SK-N-SH (cell line): Measurements from ENCODE around the gene E2F1. TPM values are rescaled to one million over a fixed set of nuclear protein-coding genes. Genes with fewer than 3 reads are reported as not detected.

Experiments
- CTCF ChIA-PET: fragments of 300-600, 350-600 bp; formaldehyde crosslinking; extraction: SDS; loops from one replicate; lab custom pipeline; 2021; lab: Yijun Ruan, JAX
- POLR2A ChIA-PET: fragments of 350-600 bp; sonication (Branson Sonifier 250); formaldehyde crosslinking; extraction: SDS; loops from one replicate; lab custom pipeline; 2020; ENCODE audit warnings: antibody characterized with exemption, inconsistent platforms; lab: Yijun Ruan, JAX
- DNase-seq: peaks from one replicate; pipeline ENCODE4 v3.0.0; 2012
- H2AFZ ChIP-seq: fragments of 200-600 bp; sonication (generic); 2 replicates; pipeline ENCODE4 v1.8.1; 2016; ENCODE audit warnings: antibody characterized with exemption, mild to moderate bottlenecking, low read depth
- H3F3A ChIP-seq: fragments of 200-600 bp; sonication (generic); replicated peaks from 2 replicates; pipeline ENCODE3; 2016; ENCODE audit warnings: antibody characterized with exemption, mild to moderate bottlenecking; ENCODE audit not compliant: insufficient read depth
- H3K27ac ChIP-seq, 2 experiments: fragments of 200-500 bp in 1 of 2; fragments of 200-600 bp in 1 of 2; sonication (Bioruptor generic) in 1 of 2; sonication (generic), shearing (Covaris generic) in 1 of 2; 2 replicates each; pipeline versions ENCODE4 v1.5.1 to v1.6.1; 2014 to 2016; ENCODE audit warnings: low read depth in 2 of 2, inconsistent platforms in 1 of 2, low read length in 1 of 2, mild to moderate bottlenecking in 1 of 2, mixed read lengths in 1 of 2
- H3K27me3 ChIP-seq: fragments of 200-600 bp; sonication (generic), shearing (Covaris generic); 2 replicates; pipeline ENCODE4 v1.6.1; 2016; ENCODE audit warnings: mixed run types; ENCODE audit not compliant: insufficient read depth
- H3K36me3 ChIP-seq, 2 experiments: fragments of 200-500 bp in 1 of 2; fragments of 200-600 bp in 1 of 2; sonication (Bioruptor generic) in 1 of 2; sonication (generic) in 1 of 2; replicated peaks in 1 of 2; 2 replicates each; pipeline versions ENCODE3 to v1.5.1; 2014 to 2016; ENCODE audit warnings: low read length in 1 of 2, mild to moderate bottlenecking in 1 of 2; ENCODE audit not compliant: insufficient read depth in 2 of 2, control insufficient read depth in 1 of 2
- H3K4me1 ChIP-seq, 2 experiments: fragments of 200-500 bp in 1 of 2; fragments of 200-600 bp in 1 of 2; sonication (Bioruptor generic) in 1 of 2; sonication (generic), shearing (Covaris generic) in 1 of 2; 2 replicates each; pipeline versions ENCODE4 v1.5.1 to v1.6.1; 2014 to 2016; ENCODE audit warnings: low read depth in 1 of 2, low read length in 1 of 2, mixed run types in 1 of 2; ENCODE audit not compliant: insufficient read depth in 2 of 2, control insufficient read depth in 1 of 2
- H3K4me2 ChIP-seq: fragments of 200-600 bp; sonication (generic), shearing (Covaris generic); 2 replicates; pipeline ENCODE4 v1.6.1; 2017; ENCODE audit warnings: mixed run types
- H3K4me3 ChIP-seq, 2 experiments: fragments of 200-500 bp in 1 of 2; fragments of 200-600 bp in 1 of 2; sonication (Bioruptor generic) in 1 of 2; sonication (generic), shearing (Covaris generic) in 1 of 2; 2 replicates each; pipeline versions ENCODE4 v1.5.1 to v1.8.1; 2014 to 2016; ENCODE audit warnings: low read depth in 2 of 2, inconsistent platforms in 1 of 2, low read length in 1 of 2, mild to moderate bottlenecking in 1 of 2, mixed read lengths in 1 of 2, moderate library complexity in 1 of 2
- H3K79me2 ChIP-seq: fragments of 200-600 bp; sonication (generic); 2 replicates; pipeline ENCODE4 v1.8.1; 2017; ENCODE audit warnings: mild to moderate bottlenecking; ENCODE audit not compliant: insufficient read depth
- H3K9ac ChIP-seq: fragments of 200-600 bp; sonication (generic); 2 replicates; pipeline ENCODE4 v1.6.1; 2017; ENCODE audit warnings: mixed run types
- H3K9me2 ChIP-seq: fragments of 200-600 bp; sonication (generic); 2 replicates; pipeline ENCODE4 v1.6.1; 2017; ENCODE audit warnings: mixed run types
- H3K9me3 ChIP-seq: fragments of 200-600 bp; sonication (generic); 2 replicates; pipeline ENCODE4 v1.6.1; 2017; ENCODE audit warnings: mixed run types, mild to moderate bottlenecking, moderate library complexity
- H4K20me1 ChIP-seq: fragments of 200-600 bp; sonication (generic); 2 replicates; pipeline ENCODE4 v1.6.1; 2017; ENCODE audit warnings: mild to moderate bottlenecking, mixed run types; ENCODE audit not compliant: insufficient read depth
- CHD2 ChIP-seq: fragments of 150-350 bp; IDR thresholded peaks from 2 replicates; pipeline ENCODE4 v1.6.1; 2018; ENCODE audit warnings: low read length; ENCODE audit not compliant: partially characterized antibody
- ELF1 ChIP-seq: IDR thresholded peaks from 2 replicates; pipeline ENCODE4 v1.4.0; 2012
- FOSL2 ChIP-seq: IDR thresholded peaks from 2 replicates; pipeline ENCODE4 v1.4.0; 2012; ENCODE audit warnings: low read depth, mild to moderate bottlenecking, moderate library complexity, borderline replicate concordance
- GABPA ChIP-seq: IDR thresholded peaks from 2 replicates; pipeline ENCODE4 v1.4.0; 2012; ENCODE audit warnings: low read depth, mild to moderate bottlenecking
- GATA2 ChIP-seq: sonication (generic); formaldehyde crosslinking; IDR thresholded peaks from 2 replicates; pipeline ENCODE4 v1.5.0; 2020; ENCODE audit warnings: mild to moderate bottlenecking, missing genetic modification reagents
- IRF3 ChIP-seq: fragments of 150-350 bp; IDR thresholded peaks from 2 replicates; pipeline ENCODE4 v1.6.1; 2016; ENCODE audit warnings: mild to moderate bottlenecking, low read depth, low read length
- MEF2A ChIP-seq: IDR thresholded peaks from 2 replicates; pipeline ENCODE4 v1.4.0; 2012; ENCODE audit warnings: low read depth, borderline replicate concordance
- POLR2AphosphoS5 ChIP-seq: IDR thresholded peaks from 2 replicates; pipeline ENCODE4 v1.6.1; 2012; ENCODE audit warnings: low read depth, low read length
- RFX5 ChIP-seq: IDR thresholded peaks from 2 replicates; pipeline ENCODE4 v1.6.1; 2012; ENCODE audit warnings: mild to moderate bottlenecking, improper control_type of control experiment, low read length
- SIN3A ChIP-seq: IDR thresholded peaks from 2 replicates; pipeline ENCODE4 v1.6.1; 2012; ENCODE audit warnings: low read depth, mild to moderate bottlenecking, low read length, moderate library complexity, borderline replicate concordance
- TAF1 ChIP-seq: IDR thresholded peaks from 2 replicates; pipeline ENCODE4 v1.6.1; 2012; ENCODE audit warnings: low read depth, mild to moderate bottlenecking, low read length, moderate library complexity, borderline replicate concordance
- TEAD4 ChIP-seq: IDR thresholded peaks from 2 replicates; pipeline ENCODE4 v1.4.0; 2012; ENCODE audit warnings: mild to moderate bottlenecking, borderline replicate concordance; ENCODE audit not compliant: insufficient read depth
- WGBS: methylation state at CpG from one replicate; pipeline ENCODE4 v1.1.6; 2017; ENCODE audit warnings: low lambda C conversion rate; 5-methylcytosine and 5-hydroxymethylcytosine counted together
- polyA plus RNA-seq, 3 experiments: library from polyadenylated mRNA; depleted of rRNA; stranded (reverse); fragments of >200 nt; gene quantifications; 2 replicates each; pipeline ENCODE4 v1.2.3, GENCODE V29; 2012
- TF ChIP-seq, protein P1 (sequence below): IDR thresholded peaks from 2 replicates; pipeline ENCODE4 v1.6.1; 2012; ENCODE audit warnings: mild to moderate bottlenecking, low read depth, low read length, moderate library complexity
- TF ChIP-seq, protein P2 (sequence below): IDR thresholded peaks from 2 replicates; pipeline ENCODE4 v1.4.0; 2012; ENCODE audit warnings: low read depth, borderline replicate concordance

E2F1 gene
- polyA plus RNA-seq, 1 of the 3 experiments (the other 2 are of a cell fraction): 15.0 TPM

- no peak for DNase-seq
- Histone ChIP-seq H3K4me3 (peak overlapping the region; percentile 46 to 64), H3K9ac (peak overlapping the region; percentile 53), H3K4me2 (peak overlapping the region; percentile 53), H3K79me2 (no peaks in the 10 kb centered on the region), H3K9me2 (no peaks in the 10 kb centered on the region), H3K27ac (peak overlapping the region; percentile 44 to 87; a peak in 2 of 4 replicates), H4K20me1 (no peaks in the 10 kb centered on the region), H3K4me1 (peaks cover 10 to 14% of the 10 kb centered on the region in 2 experiments; a peak in 2 of 4 replicates), H3K27me3 (no peaks in the 10 kb centered on the region), H3K36me3 (no peaks in the 10 kb centered on the region), H3F3A (peaks cover 3% of the 10 kb centered on the region), H2AFZ (peak overlapping the region; percentile 92), H3K9me3 (peaks cover under 1% of the 10 kb centered on the region; the same call in 1 of the 2 replicates)
- TF ChIP-seq IRF3 (no peak), GATA2 (CRISPR knock-in tag) (no peak), CHD2 (no peak), RFX5 (no peak)
- TF ChIP-seq, protein P1, sequence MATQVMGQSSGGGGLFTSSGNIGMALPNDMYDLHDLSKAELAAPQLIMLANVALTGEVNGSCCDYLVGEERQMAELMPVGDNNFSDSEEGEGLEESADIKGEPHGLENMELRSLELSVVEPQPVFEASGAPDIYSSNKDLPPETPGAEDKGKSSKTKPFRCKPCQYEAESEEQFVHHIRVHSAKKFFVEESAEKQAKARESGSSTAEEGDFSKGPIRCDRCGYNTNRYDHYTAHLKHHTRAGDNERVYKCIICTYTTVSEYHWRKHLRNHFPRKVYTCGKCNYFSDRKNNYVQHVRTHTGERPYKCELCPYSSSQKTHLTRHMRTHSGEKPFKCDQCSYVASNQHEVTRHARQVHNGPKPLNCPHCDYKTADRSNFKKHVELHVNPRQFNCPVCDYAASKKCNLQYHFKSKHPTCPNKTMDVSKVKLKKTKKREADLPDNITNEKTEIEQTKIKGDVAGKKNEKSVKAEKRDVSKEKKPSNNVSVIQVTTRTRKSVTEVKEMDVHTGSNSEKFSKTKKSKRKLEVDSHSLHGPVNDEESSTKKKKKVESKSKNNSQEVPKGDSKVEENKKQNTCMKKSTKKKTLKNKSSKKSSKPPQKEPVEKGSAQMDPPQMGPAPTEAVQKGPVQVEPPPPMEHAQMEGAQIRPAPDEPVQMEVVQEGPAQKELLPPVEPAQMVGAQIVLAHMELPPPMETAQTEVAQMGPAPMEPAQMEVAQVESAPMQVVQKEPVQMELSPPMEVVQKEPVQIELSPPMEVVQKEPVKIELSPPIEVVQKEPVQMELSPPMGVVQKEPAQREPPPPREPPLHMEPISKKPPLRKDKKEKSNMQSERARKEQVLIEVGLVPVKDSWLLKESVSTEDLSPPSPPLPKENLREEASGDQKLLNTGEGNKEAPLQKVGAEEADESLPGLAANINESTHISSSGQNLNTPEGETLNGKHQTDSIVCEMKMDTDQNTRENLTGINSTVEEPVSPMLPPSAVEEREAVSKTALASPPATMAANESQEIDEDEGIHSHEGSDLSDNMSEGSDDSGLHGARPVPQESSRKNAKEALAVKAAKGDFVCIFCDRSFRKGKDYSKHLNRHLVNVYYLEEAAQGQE: no peak
- TF ChIP-seq, protein P2, sequence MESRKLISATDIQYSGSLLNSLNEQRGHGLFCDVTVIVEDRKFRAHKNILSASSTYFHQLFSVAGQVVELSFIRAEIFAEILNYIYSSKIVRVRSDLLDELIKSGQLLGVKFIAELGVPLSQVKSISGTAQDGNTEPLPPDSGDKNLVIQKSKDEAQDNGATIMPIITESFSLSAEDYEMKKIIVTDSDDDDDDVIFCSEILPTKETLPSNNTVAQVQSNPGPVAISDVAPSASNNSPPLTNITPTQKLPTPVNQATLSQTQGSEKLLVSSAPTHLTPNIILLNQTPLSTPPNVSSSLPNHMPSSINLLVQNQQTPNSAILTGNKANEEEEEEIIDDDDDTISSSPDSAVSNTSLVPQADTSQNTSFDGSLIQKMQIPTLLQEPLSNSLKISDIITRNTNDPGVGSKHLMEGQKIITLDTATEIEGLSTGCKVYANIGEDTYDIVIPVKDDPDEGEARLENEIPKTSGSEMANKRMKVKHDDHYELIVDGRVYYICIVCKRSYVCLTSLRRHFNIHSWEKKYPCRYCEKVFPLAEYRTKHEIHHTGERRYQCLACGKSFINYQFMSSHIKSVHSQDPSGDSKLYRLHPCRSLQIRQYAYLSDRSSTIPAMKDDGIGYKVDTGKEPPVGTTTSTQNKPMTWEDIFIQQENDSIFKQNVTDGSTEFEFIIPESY: no peak
- 81% methylated on average over 18 of the region's 18 CpGs for WGBS
- CTCF ChIA-PET: interaction anchor here (0.6 to 2.5 kb wide), 10 partner anchors 46 to 266 kb away, joined by 3 to 18 read pairs (median 4); partner anchors contain the start of gene CHMP4B
- POLR2A ChIA-PET: interaction anchor here (1.1 kb wide), 1 partner anchor 46 kb away, joined by 3 read pairs; no protein-coding TSS in a partner anchor
Measured at GRCh38 chr20:33730946-33731692, 44.9 kb upstream of the E2F1 start.

- POLR2A ChIA-PET: no interaction called here
Measured at GRCh38 chr20:33729101-33729500, 42.9 kb upstream of the E2F1 start.

More at GRCh38 chr20:33729101-33729500, 42.9 kb upstream of the E2F1 start:
- Histone ChIP-seq H3F3A (peaks cover 3% of the 10 kb centered on the region), H3K27me3 (no peaks in the 10 kb centered on the region), H3K79me2 (no peaks in the 10 kb centered on the region), H3K4me3 (no peak overlapping the region), H3K9ac (no peak overlapping the region), H3K4me1 (peaks cover 10 to 12% of the 10 kb centered on the region in 2 experiments; a peak in 2 of 4 replicates), H4K20me1 (no peaks in the 10 kb centered on the region), H3K27ac (no peak overlapping the region), H3K9me2 (no peaks in the 10 kb centered on the region), H3K4me2 (no peak overlapping the region), H2AFZ (no peak overlapping the region), H3K9me3 (no peaks in the 10 kb centered on the region), H3K36me3 (no peaks in the 10 kb centered on the region)
- WGBS: 69% methylated on average over 4 of the region's 4 CpGs
- DNase-seq: no peak
- CTCF ChIA-PET: no interaction called here
- no peak for TF ChIP-seq MEF2A
- TF ChIP-seq GABPA: no peak
- TF ChIP-seq POLR2AphosphoS5: no peak
- no peak for TF ChIP-seq ELF1
- no peak for TF ChIP-seq TEAD4
- no peak for TF ChIP-seq SIN3A
- no peak for TF ChIP-seq TAF1
- TF ChIP-seq FOSL2: no peak
- TF ChIP-seq IRF3: no peak
- no peak for TF ChIP-seq RFX5
